ENCODE measurements around the gene RCOR2.

The RCOR2 gene

DNA sequence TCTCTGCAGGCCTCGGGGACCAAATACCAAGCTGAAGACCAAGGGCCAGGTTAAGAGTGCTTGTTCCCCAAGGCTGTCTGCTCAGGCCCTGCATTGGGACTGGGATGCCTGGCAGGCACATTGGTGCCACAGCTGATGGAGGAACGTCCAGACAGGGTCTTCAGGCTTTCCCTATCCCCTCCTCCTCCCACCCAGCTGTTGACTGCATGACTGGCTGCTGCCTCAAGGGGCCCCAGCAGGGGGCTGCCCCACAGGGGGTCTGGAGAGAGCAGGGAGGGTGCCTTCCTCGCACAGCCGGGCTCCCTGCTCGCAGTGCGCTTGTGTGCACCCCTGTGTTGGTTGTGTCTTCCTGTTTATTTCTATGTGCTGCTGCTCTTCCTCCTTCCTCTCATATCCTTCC, 9.9 kb downstream of the RCOR2 start:
- no peak for DNase-seq

DNA sequence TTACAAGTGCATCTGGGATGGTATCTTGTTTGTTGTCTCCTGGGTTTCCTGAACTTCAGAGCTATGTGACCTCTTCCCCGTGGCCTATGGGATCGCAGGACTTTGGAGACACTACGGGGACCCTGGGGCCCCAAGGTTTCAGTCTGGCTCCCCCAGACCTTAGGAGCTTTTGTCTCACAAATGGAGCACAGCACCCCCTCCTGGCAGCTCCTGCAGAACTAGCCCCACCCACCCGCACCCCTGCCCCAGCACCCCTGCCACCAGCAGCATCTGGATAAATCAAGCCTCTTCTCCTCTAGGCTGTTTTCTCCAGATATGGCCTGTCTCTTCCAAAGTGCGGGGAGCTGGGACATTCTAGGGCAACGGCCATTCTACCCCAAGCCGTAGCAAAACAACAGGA, 10.4 kb downstream of the RCOR2 start:
- DNase-seq: no peak

DNA sequence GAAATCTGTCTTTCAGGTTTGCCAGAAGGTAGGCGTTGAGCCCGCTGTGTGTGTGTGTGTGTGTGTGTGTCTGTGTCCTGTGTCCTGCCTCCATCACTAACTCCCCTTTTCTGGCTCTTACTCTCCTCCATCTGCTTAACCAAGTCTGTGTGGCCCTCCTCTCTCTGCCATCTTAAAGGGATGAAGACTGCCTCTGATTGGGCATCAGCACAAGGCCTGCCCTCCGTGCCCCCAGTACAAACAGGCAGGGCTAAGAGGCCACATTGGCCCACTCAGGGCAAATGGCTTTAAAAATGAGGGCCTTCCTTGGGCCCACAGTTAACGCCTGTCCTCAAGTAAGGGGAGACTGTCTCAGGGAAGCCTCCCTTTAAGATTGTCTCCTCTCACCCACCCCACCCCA, 10.9 kb downstream of the RCOR2 start:
- no peak for DNase-seq

DNA sequence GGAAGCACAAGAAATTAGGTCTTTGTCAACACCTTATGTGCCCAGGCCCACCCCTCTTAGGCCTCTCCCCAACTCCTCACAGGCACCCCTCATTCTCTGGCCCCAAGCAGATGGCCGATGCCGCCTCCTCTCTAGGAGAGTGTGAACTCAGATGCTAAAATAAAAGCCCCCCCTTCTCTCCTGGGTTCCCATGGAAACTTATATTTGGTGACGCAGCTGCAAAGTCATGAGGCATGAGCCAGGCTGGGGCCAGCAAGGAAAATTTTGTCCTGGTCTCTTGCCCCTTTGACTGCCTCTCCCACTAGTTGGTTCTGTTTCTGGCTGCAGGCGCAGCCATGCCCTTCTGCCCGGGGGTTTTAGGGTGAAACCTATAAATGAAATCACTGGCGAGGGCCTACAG, 11.8 kb downstream of the RCOR2 start:
- DNase-seq: no peak

DNA sequence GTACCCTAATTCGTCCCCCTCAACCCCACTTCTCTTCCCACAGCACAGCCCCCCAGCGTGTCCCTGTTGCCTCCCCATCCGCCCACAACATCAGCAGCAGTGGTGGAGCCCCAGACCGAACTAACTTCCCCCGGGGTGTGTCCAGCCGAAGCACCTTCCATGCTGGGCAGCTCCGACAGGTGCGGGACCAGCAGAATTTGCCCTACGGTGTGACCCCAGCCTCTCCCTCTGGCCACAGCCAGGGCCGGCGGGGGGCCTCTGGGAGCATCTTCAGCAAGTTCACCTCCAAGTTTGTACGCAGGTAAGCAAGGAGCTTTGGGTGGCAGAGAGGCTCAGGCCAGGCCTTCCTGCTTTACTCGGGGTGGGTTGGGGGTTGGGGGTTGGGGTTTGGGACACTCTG, 12.2 kb downstream of the RCOR2 start:
- no peak for DNase-seq

DNA sequence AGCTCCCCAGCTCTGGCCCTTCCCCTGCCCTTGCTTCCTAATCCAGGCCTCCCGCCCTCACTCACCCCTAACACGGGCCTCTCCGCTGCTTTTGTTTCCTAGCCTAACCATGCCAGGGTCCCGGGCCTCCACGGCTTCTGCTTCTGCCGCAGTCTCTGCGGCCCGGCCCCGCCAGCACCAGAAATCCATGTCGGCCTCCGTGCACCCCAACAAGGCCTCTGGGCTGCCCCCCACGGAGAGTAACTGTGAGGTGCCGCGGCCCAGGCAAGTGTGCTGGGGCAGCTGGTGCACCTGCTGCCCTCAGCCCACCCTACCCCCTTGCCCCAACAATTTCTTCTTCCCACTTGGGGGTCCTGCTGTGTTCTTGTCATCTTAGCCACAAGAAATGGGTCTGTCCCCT, 13.1 kb downstream of the RCOR2 start:
- DNase-seq: no peak

DNA sequence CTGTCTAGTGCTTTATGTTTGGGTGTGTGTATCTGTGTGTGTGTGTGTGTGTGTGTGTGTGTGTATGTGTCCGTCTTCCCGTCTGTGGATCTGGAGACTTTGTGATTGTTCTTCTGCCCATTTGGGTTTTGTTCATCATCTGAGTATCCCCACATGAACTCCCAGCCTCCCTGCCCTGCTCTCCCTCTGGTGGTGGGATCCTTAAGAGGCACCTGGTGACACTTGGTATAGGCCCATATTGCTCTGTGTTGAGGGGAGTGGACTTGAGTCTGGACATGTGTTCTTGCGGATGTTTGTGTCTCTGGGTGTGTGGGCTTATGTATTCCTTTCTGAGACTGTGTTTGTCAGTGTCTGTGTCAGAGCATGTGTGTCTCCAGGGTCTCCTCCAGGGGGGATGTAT, 15.3 kb downstream of the RCOR2 start:
- no peak for DNase-seq

DNA sequence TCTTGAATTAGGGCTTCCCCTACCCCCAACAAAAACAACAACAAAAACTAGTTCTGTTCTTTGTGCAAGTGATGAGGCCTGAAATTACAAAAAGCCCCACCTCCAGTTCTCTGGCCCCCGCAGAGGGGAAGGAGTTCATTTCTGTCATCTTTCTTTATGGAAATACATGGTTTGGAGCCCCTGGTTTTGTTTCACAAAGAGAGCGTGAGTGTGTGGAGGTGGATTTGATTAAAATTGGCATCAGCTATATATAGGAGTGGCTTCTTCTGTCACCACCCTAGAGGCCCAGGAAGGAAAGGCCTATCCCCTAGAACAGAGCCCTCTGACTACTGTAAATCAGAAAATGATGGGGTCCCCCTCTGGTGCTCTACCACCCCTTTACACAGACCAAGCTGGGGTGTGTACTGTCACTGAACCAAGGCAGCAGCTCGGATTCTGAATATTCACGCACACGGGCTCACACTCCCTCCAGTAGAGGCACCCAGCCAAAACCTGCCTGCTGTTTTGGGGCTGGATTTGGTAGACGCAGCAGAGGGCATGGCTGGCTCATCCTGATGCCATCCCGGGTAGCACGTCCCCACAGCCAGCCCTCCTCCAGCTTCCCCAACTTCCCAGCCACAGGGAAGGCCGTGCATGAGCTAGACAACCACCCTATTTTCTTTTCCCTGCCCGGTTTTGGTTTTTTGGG, 19.4 kb downstream of the RCOR2 start:
- no peak for DNase-seq

DNA sequence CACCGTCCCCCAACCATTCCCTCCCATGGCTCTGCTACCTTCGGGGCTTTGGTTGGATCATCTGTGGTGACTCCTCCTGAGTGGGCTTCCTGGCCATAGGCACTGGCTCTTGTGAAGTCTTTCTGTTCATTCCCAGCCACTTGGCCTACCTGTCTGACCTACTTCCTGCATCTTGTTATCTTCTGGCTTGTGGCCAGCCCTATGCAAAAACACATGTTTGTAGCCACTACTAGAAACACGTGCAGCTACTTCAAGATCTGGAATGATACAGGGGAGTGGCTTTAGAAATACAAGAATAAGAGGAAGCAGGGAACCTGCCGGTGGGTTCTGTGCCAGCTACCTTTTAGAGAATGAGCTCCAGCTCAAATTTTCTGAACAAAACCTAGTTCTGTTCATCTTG, 20.9 kb downstream of the RCOR2 start:
- no peak for DNase-seq

DNA sequence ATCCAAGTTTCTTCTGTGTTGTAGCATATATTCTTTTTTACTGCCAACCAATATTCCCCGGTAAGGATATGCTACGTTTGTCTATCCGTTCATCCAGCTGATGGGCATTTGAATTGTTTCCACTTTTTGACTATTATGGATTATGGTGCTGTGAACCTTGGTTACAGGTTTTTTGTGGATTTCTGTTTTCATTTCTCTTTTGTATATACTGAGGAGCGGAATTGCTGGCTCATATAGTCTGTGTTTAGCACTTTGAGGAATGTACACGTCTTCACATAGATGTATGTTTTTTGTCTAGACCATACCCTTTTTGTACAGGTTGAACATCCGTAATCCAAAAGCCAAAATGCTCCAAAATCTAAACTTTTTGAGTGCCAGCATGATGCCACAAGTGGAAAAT, 23.6 kb downstream of the RCOR2 start:
- no peak for DNase-seq

DNA sequence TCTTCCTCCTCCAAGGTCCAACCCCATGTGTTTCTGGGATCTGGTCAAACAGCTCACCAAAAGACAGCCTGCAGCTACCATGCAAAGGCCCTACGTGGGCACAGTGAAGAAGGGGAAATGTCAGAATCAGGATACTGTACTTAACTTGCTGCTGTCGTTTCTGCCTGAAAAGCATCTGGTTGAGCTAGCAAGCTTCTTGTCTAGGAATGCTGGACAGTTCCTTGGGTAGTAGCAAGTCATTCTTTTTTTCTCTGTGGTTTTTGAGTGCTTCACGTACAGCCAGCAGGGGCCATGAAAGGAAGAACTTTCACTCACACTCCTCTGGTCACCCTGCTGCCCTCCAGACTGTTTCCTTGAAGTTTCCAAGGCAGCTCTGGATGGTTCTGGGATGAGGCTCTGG, 24.7 kb downstream of the RCOR2 start:
- DNase-seq: no peak

DNA sequence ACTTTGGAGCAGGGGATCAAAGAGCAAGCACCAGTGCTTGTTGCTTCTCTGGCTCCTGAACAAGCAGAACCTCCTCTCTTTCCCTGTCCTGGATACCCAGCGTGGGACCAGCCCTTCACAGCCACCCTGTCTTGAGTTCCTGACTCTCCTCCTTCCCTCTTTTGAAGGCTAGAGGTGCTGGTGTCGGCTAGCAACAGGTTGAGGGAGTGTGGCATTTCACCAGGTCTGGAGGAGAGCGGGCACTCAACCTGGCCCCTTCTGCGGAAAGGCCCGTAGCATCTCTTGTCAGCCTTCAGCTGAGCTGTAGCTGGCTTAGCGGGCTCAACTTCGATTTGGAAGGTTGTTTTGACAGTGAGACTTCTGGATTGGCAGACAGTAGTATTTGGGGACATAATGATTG, 26.6 kb downstream of the RCOR2 start:
- DNase-seq: no peak

DNA sequence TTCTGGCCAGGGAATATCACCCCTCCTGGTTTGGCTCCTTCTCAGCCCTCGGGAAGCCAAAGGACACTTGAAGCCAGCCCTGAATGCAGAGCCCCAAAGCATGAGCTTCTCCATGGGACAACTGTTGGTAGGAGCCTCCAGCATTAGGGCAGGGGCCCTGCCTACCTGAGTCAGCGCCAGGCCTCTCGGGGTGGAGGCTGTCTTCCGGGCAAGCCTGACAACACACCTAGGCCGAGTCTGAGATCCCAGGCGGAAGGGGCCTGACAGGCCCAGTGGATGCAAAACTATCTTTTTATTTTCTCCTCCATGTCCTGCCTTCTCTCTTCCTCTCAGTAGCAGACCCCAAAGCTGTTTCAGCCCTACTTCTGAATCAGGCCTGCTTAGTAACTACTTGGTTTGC, 27.6 kb downstream of the RCOR2 start:
- no peak for DNase-seq

DNA sequence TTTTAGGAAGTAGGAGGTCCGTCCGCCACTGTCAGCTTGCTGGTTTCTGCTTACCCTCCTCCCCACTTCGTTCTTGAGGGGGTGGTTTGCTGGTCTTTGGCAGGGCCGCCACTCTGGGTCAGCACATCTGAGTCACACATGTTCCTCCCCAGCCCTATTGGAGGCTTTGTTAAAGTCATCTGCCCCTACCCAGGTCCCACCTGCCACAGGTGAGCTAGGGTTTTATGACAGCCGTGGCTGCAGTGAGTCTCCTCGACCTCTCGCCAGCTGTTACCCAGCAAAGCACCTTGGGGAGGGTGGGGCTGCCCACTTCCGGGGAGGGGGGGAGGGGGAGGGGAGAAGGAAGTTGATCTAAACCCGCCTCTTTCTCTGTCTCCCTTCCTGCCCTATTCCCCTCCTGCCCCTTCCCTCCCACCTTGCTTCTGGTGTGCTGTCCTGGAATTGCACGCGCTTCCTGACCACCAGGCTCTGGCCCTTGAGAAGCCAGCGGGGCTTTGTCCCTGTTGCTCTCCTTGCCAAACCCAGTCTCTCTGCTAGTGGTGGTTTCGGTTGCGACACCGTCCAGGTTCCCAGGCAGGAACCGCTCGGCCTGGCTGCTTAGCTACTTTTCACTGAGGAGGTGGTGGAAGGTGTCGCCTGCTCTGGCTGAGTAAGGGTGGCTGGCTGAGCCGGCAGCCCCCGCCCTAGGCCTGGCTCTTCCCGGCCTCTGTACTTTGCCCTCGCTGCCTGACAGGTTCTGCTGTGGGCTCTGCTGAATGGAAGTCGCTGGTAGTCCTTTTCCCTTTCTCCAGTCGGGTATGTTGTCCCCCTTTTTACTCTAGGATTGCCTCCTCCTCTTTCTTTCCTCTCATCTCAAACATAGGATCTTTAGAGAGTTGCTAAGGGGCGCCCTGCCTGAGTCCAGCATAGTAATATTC, 28.5 kb downstream of the RCOR2 start:
- DNase-seq: no peak

DNA sequence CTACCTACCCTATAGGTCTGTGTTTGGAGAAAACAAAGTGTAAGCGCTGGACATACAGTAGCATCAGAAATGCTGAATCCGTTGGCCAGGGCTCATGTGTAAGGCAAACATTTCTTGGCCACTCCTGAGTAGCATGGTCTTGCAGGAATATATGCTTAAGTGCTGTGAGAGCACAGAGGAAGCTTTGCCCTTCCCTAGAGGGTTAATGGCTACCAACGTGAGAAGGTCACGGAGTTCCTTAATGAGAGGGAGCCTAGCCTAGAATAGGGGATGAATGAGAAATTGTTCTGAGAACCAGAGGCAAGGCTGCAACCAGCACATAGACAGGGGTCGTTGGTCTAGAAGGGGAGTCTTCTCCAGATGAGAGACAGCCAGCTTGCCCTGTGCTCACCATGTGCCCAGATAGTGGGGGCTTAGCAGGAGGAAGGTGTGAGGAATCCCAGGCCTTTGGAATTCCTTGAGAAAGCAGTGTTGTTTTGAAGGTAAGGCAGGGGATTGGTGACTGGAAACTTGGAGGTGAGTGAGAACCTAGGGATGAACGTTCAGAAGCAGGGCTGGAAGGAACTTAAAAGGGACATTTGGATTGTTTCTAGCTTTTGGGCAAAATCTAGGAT, 29.5 kb downstream of the RCOR2 start:
- no peak for DNase-seq

DNA sequence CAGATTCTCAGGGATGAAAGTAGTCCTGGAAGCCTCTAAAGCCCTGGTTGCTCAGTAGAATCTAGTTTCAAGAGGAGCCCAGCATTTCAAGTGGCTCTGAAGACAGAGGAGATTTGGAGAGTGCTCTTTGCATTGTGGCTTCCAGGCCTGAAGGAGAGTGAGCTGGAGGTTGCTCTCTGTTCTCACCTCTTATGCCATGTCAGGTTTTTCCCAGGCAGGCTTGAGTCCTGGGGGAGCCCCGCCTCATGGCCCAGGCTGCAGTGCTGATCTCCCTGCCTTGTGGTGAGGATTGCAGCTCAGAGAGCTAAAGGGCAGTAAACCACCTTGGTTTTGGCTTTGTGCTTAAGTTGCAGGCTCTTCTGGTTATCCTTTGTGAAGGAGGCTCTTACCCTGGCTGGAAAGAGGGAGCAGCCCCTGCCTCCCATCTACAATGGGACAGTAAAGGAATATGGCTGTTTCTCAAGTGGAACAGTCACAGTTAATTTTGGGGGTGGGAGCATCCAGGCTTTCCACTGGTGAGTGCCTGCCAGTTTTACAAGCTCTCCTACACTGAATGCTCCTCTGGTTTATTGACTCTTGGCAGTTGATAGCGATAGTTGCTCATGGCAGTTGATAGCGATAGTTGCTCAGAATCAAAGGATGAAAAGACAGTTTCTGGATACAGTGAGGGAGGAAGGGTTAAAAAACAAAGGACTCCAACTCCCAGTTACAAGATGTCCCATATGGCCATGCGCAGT, 32.6 kb downstream of the RCOR2 start:
- DNase-seq: no peak

DNA sequence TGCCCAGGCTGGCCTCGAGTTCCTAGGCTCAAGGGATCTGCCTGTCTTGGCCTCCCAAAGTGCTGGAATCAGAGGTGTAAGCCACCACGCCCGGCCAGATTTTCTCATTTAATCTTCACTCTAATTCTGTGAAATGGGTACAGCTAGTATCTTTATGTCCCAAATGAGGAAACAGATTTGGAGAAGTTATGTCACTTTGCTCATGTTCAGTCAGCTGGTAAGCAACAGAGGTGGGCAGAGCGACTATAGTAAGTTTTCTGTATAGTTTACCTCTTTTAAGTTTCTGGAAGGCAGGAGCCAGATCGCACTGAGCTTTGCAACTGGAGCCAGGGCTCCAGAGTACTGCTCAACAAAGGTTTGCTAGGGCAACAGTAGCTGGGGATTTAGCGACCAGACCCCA, 33.2 kb downstream of the RCOR2 start:
- DNase-seq: no peak

DNA sequence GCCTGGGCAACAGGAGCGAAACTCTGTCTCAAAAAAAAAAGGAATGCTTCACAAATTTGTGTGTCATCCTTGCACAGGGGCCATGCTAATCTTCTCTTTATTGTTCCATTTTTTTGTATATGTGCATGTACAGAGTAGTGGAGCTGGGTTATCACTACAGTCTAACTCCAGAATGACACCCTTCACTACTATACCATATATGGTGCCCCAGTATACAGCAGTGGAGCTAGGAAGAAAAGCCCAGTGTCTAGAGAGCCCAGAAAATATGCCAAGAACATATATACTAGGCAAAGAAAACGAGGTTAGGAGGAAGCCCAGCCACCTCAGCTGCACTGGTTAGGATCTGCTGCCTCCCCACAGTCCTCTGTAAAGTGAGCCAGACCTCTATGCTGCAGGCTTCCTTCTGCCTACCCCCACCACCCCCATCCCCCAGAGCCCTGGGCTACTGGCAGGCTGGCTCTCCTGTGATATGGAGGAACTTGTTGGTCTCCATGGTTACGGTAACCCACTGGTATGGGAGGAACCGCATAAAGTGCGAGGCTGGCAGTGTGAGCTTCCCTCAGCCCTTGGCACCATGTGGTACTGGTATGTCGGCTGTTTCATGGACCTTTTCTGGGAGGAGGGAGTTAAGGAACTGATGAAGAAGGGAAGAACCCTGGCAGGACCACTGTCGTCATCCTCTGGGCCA, 34.3 kb downstream of the RCOR2 start:
- DNase-seq: no peak

DNA sequence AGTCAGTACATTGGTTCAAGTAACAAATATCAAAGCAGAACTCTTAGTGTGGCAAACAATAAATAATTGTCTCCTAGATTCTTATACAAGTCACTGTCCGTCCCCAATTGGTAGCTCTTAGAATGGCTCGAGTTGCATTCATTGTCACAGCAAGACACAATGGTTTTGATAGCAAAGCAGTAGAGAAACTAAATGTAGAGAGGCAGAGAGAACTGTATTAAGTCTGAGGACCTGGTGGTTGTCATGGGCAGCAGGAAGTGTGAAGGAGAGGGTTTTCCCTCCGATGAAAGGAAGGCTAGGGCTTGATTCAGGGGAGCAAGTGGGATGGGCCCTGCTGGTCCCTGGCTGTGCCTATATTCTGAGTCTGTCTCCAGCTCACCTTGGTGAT, 36.6 kb downstream of the RCOR2 start:
- no peak for DNase-seq

DNA sequence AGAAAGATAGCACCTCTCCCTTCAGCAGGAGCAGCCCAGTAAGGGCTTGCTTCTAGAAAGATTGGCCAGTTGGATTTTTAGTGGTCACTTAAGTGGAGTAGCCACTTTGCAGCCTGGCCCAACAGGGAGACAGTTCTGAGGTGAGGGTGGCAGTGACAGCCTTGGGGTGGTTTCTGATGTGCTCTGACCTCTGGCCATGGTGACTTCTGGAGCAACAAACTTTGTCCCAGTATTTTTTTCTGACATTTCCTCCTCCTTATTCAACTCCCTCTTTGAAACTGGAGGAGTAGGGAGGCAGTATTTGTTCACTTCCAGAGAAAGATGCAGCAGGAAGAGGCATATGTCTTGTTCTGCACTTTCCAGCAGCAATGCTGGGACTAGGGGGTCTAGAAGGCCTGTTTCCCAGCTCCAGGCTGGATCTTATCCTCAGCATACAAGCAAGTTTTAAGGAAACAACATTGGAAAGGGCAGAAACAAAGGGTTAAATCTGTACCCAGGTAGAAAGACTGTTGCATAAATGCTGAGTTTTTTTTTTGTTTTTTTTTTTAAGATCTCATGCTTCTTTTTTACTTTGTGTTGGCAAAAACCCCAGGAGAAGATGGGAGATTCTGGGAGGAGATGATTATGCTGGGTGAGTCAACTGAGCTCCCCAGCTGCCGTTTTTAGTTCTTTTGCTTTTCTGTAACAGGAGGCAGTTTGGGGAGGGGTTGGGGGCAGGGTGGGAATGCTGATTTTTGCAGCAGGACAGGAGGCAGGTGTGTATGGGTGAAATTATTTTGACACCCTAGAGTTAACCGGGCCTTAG, 37.2 kb downstream of the RCOR2 start:
- DNase-seq: no peak

DNA sequence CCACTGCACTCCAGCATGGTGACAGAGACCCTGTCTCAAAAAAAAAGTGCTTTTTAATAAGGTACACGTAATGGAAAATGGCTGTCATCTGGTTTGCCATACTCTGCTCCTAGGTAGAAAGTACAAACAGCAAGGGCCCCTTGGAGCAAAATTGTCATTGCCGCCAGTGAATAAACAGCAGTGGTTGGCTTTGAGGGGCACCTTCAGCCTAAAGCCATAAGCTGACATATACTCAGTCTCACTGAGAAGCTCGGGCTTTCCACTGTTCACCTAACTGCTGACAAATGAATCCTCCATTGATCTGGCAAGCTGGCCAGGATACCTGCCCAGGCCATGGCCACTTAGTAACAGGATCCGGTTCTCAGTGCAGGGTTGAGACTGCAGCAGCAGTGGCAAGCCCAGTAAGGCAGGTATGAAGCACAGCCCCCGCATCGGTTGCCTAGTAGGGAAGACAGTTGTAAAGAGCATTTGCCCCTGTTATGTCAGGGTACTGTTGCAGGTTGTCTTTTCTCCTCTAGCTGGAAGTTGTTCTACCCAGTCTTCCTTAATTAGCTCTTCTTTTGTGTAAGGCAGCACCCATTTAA, 39.2 kb downstream of the RCOR2 start:
- DNase-seq: no peak

DNA sequence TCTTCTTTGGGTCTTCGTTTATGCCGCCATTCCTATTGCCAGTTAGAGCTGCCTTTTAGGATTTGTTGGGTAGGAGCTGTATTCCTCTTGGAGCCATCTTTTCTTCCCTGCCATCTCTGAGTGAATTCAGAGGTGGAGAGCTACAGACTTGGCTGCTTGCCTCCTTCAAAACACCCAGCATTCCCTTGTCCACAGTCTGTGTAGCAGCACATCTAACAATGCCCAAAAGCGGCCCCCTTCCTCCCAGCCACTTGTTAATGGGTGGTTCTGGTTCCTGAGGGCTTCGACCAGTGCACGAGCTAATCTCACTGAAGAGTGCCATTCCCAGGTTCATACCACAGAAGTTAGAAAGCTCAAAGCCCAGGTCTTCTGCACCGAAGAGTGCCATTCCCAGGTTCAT, 40.3 kb downstream of the RCOR2 start:
- no peak for DNase-seq
